ENCODE measurements around the gene SMAD6.

The SMAD6 gene

DNA sequence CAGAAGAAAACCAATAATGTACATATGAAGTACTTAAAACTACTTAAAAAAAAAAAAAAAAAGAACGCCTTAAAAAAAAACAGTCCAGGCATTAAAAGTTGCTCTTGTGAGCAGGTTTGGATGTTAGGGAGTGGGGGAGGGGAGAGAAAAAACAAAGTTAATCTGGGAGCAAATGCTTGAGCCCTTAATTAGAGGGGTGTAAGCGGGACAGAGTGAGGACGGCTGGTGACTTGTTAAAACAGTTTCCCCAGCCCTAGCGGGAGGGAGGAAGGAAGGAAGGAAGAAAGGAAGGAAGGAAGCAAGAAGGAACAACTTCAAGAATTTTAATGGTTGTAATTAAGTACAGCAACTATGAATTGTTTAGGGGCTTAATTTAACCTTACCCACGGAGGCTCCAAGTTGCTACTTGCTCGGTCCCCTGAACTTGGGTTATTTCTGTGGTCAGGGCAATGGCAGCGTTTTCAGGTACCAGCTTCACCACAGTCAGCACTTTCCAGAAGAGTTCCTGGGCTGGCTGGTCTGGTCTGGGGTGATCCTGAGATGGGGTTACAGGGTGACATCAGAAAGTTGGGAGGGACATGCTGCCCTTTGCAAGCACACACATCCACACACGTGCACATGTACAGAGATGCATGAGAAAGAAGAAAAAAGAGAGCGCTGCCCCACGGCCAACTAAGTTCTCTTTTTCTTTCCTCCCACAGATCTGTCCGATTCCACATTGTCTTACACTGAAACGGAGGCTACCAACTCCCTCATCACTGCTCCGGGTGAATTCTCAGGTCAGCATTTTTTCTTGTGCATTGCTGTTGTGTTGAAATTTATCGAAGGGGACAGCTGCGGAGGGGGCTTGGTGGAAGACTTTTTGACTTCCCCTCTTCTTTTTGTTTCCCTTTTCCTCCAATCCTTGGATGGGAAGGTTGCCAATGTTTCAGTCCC, 14.0 kb downstream of the SMAD6 start:
- Mint-ChIP-seq H3K27ac (no peak overlapping the region), H3K4me1 (ENCODE audit: low read depth) (peaks cover 5% of the 10 kb centered on the region), H3K4me3 (no peak overlapping the region), H3K36me3 (ENCODE audit: low read depth) (no peaks in the 10 kb centered on the region), H3K27me3 (peaks cover 4% of the 10 kb centered on the region), H3K9me3 (no peaks in the 10 kb centered on the region)
- DNase-seq, result no peak

DNA sequence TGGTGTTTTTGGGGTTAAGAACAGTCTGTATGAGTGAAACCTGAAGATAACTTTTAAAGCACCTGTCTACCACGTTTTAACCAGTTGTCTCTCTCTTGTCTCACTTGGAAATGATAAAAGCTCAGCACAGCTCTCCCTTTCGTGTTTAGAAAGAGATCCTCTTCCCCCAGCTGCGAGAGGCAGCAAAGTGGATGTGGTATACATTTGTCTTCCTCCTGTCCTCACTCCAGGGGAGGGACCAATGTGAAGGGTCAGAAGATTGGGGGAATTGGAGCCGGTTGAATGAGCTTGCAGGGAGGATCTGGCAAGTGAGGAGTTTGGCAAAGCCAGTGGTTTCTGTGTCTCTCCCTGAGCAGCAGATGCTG, 14.6 kb downstream of the SMAD6 start:
- H3K4me1 Mint-ChIP-seq (ENCODE audit: low read depth), result peaks cover 5% of the 10 kb centered on the region
- no peaks in the 10 kb centered on the region for H3K36me3 Mint-ChIP-seq (ENCODE audit: low read depth)
- H3K27me3 Mint-ChIP-seq, result peaks cover 4% of the 10 kb centered on the region
- H3K4me3 Mint-ChIP-seq, result no peak overlapping the region
- no peak overlapping the region for H3K27ac Mint-ChIP-seq
- DNase-seq, result no peak
- no peaks in the 10 kb centered on the region for H3K9me3 Mint-ChIP-seq

DNA sequence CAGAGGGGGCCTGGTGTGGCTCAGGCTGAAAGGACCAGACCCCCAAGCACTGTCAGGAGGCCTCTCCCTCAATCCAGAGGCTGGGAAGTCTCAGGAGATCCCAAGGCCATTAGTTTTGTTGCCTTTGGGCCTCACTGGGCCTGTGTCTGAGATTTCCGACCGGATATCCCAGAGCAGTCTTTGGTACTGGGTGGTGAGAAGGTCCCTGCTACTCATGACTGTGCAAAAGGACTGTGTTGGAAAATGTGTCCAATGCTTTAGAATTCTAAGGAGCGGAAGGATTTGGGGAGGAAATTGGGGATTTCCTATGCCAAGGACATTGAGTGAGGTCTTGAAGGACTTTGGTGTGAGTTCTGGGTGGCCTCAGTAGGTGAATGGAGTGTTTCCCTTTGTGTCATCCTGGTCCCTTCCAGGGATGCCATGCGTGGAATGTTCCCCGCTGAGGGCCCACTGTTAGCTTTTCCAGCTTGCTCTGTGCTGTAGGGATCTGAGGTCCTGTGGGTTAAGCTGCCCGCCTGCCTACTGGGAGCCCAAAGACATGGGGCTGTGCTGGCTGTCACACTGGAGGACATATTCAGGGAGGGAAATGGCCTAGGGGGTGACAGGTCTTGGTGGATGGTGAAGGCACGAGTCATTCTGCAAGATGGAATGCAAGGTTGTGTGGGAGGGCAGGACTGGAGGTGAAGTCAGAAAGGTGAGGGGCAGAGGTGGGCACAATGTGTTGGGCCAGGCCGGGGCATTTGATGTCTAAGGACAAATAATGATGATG, 16.4 kb downstream of the SMAD6 start:
- Mint-ChIP-seq H3K36me3 (ENCODE audit: low read depth) (no peaks in the 10 kb centered on the region), H3K4me3 (no peak overlapping the region), H3K9me3 (no peaks in the 10 kb centered on the region), H3K4me1 (ENCODE audit: low read depth) (peaks cover 5% of the 10 kb centered on the region), H3K27me3 (peaks cover 4% of the 10 kb centered on the region), H3K27ac (no peak overlapping the region)
- no peak for DNase-seq

DNA sequence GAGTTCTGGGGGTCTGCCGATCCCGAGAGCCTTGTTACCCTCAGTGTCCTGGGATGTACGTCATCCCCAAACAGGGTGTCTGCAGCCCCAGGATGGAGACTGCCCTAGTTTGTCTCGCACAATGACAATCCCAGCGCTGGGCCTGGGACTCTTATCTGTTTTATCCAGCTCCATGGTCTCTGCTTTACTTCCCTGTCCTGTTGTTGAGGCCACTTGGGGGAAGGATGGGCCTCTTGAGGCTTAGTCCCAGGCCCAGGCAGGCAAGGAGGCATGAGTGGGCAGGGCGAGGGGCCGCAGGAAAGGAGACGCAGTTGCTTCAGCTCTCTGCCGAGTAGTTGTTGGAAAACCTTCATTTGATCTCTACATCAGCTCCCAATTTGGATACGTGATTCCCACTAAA, 17.4 kb downstream of the SMAD6 start:
- H3K36me3 Mint-ChIP-seq (ENCODE audit: low read depth), result no peaks in the 10 kb centered on the region
- H3K4me3 Mint-ChIP-seq, result no peak overlapping the region
- peaks cover 5% of the 10 kb centered on the region for H3K4me1 Mint-ChIP-seq (ENCODE audit: low read depth)
- H3K27me3 Mint-ChIP-seq, result peaks cover 4% of the 10 kb centered on the region
- H3K27ac Mint-ChIP-seq, result no peak overlapping the region
- no peak for DNase-seq
- no peaks in the 10 kb centered on the region for H3K9me3 Mint-ChIP-seq

DNA sequence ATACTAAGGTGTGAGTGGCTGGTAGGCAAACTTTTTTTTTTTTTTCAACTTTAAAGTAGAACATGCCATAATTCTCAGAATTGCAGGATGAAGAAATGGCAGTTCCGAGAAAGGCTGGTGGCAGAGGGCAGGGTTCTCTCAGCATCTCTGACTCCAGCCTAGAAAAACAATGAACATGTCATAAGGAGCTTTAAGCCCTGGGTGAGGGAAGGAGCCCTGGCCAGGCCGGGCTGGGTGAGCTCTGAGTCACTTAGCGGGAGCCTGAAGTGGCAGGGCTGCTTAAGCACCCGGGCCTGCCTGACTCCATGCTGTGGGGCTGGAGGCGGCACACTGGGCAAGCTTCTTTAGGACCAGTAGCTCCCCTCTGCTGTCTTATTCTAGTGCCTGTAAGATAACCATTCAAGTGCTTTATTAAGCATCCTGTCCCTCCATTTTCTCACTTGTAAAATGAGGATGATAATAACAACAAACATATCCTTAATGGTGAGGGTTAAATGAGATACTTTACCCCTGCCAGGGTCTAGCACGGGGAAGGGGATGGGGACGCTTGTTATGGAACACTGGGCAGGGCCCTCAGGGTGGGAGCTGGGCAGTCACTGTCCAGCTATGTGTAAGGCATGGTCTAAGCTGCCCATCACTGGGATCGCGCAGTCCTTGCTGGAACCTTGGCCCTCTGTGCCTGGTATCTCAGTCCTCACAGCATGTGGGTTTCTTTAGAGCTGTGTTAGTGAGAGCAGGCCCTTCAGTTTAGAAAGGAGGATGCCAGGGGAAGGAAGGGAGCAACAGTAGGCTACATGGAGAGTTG, 18.4 kb downstream of the SMAD6 start:
- H3K9me3 Mint-ChIP-seq, result no peaks in the 10 kb centered on the region
- H3K4me1 Mint-ChIP-seq (ENCODE audit: low read depth), result peaks cover 5% of the 10 kb centered on the region
- no peak overlapping the region for H3K4me3 Mint-ChIP-seq
- H3K27me3 Mint-ChIP-seq, result peaks cover 4% of the 10 kb centered on the region
- no peak for DNase-seq
- H3K36me3 Mint-ChIP-seq (ENCODE audit: low read depth), result no peaks in the 10 kb centered on the region
- H3K27ac Mint-ChIP-seq, result no peak overlapping the region

DNA sequence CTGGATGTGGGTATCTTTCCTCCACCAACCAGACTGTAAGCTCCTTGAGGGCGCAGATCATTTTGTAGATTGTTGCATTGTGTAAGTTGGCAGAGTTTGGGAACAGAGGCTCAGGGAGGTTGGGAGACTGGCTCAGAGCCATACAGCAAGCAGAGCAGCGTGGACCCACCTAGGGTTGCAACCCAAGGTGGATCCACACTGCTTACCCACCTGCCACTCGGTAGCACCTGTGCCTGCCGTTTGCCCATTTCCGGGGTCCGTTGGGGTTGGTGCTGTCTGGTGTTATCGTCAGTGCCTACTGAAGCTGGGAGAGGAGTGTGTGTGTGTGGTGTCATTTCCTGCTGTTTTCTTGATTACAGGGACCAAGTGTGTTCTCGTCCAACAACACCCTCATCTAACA, 19.0 kb downstream of the SMAD6 start:
- Mint-ChIP-seq H3K36me3 (ENCODE audit: low read depth) (no peaks in the 10 kb centered on the region), H3K27ac (no peak overlapping the region), H3K9me3 (no peaks in the 10 kb centered on the region), H3K4me1 (ENCODE audit: low read depth) (peaks cover 5% of the 10 kb centered on the region), H3K27me3 (peaks cover 4% of the 10 kb centered on the region), H3K4me3 (no peak overlapping the region)
- DNase-seq, result no peak

DNA sequence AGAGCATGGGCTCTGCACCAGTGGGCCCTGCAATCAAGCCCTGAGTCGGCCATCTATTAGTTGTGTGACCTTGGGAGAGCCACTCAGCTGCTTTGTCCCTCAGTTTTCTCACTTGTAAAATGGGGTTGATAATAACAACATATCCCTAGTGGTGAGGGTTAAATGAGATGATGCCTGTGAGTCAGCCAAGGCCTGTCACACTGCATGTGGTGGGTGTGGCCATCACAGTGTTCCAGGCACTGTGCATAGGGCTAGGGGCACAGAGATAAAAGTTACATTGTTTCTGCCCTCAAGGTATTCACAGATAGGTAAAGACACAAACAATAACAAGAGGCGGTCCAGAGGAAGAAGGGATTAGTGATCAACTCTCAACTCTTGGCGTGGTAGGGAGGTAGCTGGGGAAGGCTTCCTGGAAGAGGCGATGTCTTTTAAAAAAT, 19.5 kb downstream of the SMAD6 start:
- Mint-ChIP-seq H3K36me3 (ENCODE audit: low read depth) (no peaks in the 10 kb centered on the region), H3K27me3 (peaks cover 4% of the 10 kb centered on the region), H3K9me3 (no peaks in the 10 kb centered on the region), H3K27ac (no peak overlapping the region), H3K4me3 (no peak overlapping the region), H3K4me1 (ENCODE audit: low read depth) (peaks cover 5% of the 10 kb centered on the region)
- no peak for DNase-seq

DNA sequence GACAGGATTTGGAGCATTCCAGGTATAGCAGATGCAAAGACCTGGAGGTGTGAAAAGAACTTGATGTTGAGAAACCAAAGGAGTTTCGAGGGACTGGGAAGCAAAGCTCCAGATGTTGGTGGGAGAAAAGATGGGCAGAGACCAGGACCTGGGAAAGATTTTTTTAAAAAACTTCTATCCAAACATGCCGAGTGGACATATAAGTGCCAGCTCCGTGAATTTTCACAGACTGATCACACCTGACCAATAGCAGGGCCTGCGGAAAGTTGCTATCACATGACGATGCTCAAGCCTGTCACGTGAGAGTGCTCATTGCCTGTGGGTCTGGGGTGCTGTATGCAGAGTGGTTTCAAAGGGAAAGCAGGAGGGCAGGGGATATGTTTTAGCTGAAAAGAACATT, 19.9 kb downstream of the SMAD6 start:
- Mint-ChIP-seq H3K27ac (no peak overlapping the region), H3K4me3 (no peak overlapping the region), H3K4me1 (ENCODE audit: low read depth) (peaks cover 5% of the 10 kb centered on the region), H3K27me3 (peaks cover under 1% of the 10 kb centered on the region), H3K9me3 (no peaks in the 10 kb centered on the region), H3K36me3 (ENCODE audit: low read depth) (no peaks in the 10 kb centered on the region)
- DNase-seq, result no peak

DNA sequence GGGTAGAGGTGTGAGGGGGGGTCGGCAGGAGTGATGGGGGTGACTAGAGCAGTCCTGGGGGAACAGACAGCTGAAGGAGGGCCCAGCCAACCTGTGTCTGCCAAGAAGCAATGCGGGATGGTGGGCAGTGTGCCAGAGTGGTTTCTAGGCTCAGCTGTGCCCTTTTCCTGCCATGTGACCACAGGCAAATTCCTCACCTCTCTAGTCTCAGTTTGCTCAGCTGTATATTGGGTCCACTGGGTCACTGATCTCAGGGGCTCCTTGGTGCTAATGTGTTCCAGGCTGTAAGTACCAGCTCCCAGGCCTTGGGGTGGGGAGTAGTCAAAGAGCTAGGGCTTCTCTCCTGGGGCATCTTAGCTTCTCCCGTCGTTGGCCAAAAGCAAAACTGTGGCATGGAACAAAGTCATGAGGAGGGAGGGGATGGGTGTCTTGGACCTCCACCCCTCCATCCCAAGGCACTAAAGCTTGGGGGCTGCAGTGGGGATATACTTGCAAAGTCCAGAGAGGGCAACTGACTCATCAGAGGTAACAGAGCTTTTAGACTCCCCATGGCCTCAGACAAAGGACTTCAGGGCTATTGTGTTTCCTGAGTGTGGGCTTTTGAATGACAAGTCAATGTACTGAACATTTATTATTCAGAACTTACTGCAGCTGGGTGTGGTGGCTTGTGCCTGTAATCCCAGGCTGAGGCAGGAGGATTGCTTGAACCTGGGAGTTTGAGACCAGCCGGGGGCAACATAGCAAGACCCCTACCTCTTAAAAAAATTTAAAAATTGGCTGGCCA, 20.9 kb downstream of the SMAD6 start:
- Mint-ChIP-seq H3K27me3 (no peaks in the 10 kb centered on the region), H3K4me1 (ENCODE audit: low read depth) (peaks cover 5% of the 10 kb centered on the region), H3K36me3 (ENCODE audit: low read depth) (no peaks in the 10 kb centered on the region), H3K4me3 (no peak overlapping the region), H3K27ac (no peak overlapping the region), H3K9me3 (no peaks in the 10 kb centered on the region)
- DNase-seq, result no peak

DNA sequence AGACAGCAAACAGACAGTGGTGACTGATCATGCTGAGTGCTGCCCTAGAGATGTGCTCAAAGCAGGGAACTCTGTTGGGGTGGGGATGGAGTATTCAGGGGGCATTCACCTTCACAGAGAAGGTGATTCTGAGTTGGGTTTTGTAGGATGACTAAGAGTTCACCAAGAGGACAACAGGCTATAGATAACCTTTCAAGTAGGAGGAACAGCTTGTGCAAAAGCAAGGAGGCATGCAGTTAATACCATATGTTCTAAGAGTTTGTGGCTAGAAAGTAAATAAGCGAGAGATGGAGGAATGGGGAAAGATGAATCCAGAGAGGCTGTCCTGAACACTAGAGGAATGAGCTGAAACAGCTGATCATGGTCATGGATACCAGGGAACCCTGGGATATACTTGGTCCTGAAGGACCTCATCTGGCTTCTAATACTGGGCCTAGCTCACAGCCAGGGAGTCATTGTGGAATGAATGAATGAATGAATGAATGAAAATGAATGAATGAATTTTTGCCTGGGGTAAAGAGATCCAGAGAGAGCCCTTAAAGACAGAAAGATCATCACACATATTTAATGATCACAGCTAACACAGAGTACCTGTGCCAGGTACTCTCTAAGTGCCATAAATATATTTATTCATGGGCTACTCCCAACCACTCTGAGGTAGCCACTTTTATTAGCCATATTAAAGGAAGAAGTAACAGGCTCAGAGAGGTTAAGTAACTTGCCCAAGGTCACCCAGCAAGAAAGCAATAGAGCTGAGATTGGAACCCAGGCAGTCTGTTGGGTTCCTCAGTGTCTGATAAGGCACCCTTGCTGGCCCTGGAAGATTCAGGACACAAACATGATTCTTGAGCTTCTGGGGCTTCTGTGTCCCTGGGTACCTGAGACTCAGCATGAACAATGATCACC, 22.0 kb downstream of the SMAD6 start:
- no peaks in the 10 kb centered on the region for H3K36me3 Mint-ChIP-seq (ENCODE audit: low read depth)
- H3K4me3 Mint-ChIP-seq, result no peak overlapping the region
- peaks cover 5% of the 10 kb centered on the region for H3K4me1 Mint-ChIP-seq (ENCODE audit: low read depth)
- DNase-seq, result no peak
- H3K9me3 Mint-ChIP-seq, result no peaks in the 10 kb centered on the region
- H3K27ac Mint-ChIP-seq, result no peak overlapping the region
- no peaks in the 10 kb centered on the region for H3K27me3 Mint-ChIP-seq

DNA sequence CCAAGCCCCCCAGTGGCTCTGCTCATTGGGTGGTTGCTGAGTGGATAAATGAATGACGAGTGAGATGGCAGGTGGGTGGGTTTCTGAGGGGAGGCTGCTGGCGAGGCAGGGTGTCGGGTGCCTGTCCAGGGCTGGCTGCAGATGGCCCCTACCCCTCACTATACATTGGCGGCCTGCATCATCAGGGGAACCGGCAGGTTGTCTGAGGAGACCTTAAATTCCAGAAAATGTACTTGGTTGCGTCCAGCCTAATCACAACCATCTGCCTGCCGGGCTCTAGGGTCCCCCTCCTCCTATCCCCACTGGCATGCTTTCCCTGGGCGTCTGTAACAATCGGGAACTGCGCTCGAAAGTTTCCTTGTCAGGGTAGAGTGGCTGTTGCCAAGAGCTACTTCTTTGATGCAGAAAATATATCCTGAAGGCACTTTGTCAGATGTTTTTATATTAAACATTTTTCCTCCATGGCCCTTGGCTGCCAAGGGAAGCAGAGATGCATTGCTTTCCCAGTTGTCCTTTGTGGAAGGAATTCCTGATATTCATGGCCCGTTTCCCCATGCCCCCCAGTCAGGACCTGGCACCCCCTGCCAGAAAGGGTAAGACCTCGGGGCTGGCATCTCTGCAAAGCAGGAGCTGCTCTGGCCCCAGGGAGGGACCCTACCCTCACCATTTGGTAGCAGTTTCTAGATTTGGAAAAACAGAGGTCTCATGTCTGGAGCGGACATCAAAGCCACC, 22.9 kb downstream of the SMAD6 start:
- H3K27me3 Mint-ChIP-seq, result no peaks in the 10 kb centered on the region
- no peaks in the 10 kb centered on the region for H3K36me3 Mint-ChIP-seq (ENCODE audit: low read depth)
- H3K4me1 Mint-ChIP-seq (ENCODE audit: low read depth), result peaks cover 3% of the 10 kb centered on the region
- no peaks in the 10 kb centered on the region for H3K9me3 Mint-ChIP-seq
- no peak overlapping the region for H3K4me3 Mint-ChIP-seq
- DNase-seq, result no peak
- no peak overlapping the region for H3K27ac Mint-ChIP-seq

DNA sequence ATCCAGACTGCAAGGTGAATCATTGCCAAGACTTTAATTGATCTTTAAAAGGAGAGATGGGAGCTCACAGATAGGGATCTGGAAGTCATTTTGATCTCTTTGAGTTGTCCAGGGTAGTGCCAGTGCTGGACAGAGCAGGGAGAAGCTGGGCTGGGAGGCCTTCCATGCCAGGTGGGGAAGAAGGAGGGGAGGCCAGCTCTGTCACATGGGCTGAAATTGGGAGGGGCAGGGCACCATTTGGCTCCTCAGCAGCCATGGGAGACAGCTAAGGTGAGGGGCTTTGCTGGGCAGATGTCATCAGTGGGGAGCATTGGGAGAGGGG, 23.4 kb downstream of the SMAD6 start:
- Mint-ChIP-seq H3K4me1 (ENCODE audit: low read depth) (no peaks in the 10 kb centered on the region), H3K4me3 (no peak overlapping the region), H3K9me3 (no peaks in the 10 kb centered on the region), H3K36me3 (ENCODE audit: low read depth) (no peaks in the 10 kb centered on the region), H3K27ac (no peak overlapping the region), H3K27me3 (no peaks in the 10 kb centered on the region)
- no peak for DNase-seq

DNA sequence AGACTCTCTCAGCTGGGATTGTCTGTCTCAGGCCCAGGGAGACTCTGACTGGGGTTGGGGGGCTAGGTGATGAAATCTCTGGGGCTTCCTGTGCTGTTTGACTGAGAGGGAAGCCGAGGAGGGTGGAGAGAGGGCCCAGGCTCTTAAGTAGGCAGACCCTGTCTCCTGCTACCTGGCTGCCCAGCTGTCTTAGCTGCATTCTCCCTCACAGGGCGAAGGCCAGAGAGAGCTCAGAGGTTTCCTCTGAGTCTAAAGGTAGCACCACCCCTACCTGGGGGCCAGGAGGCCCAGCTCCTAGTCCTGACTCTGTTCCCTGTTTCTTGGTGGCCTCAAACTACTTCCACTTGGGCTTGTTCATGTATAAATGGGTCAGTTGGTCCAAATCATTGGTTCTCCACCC, 24.4 kb downstream of the SMAD6 start:
- H3K4me3 Mint-ChIP-seq, result no peak overlapping the region
- no peaks in the 10 kb centered on the region for H3K36me3 Mint-ChIP-seq (ENCODE audit: low read depth)
- no peaks in the 10 kb centered on the region for H3K4me1 Mint-ChIP-seq (ENCODE audit: low read depth)
- no peak for DNase-seq
- no peak overlapping the region for H3K27ac Mint-ChIP-seq
- no peaks in the 10 kb centered on the region for H3K27me3 Mint-ChIP-seq
- H3K9me3 Mint-ChIP-seq, result no peaks in the 10 kb centered on the region

Data from activated T-cell treated with anti-CD3 and anti-CD28 coated beads, Interleukin-2, amount 50 U/mL, for 24 hours (primary cell).